Gastrocnemius medialis (tissue), 4 donors: ENCODE results near the gene GJE1. TPM values are rescaled to one million over a fixed set of nuclear protein-coding genes. Genes with fewer than 3 reads are reported as not detected.
"Not testable (repeated sequence)": the region's sequence is repeated elsewhere in the genome, so short reads cannot be mapped to it uniquely, and the experiment has no call there.

Experiments used
- ATAC-seq, 2 donors: fragments of 150-250 bp; one replicate each; pipeline ENCODE4 v1.9.1; 2016
- DNase-seq, 2 donors: peaks; one replicate each; pipeline ENCODE4 v3.0.0-alpha.2; 2019
- H3K27ac ChIP-seq, 4 donors: fragments of 200-600 bp; sonication (generic); 1 replicate in 1 of 4; 2 replicates in 3 of 4; pipeline ENCODE4 v1.5.1; 2016 to 2018; ENCODE audit warnings: mild to moderate bottlenecking in 2 of 4, moderate library complexity in 1 of 4
- H3K27me3 ChIP-seq, 3 donors: fragments of 200-600 bp; sonication (generic) in 2 of 3; 1 replicate in 1 of 3; 2 replicates in 2 of 3; pipeline versions ENCODE4 v1.5.1 to v1.6.0; 2016 to 2019; ENCODE audit warnings: mild to moderate bottlenecking in 1 of 3, moderate library complexity in 1 of 3
- H3K36me3 ChIP-seq, 2 donors: fragments of 200-600 bp; sonication (generic) in 1 of 2; one replicate each; pipeline ENCODE4 v1.5.1; 2017 to 2018
- H3K4me1 ChIP-seq, 2 donors: fragments of 200-600 bp; sonication (generic) in 1 of 2; one replicate each; pipeline ENCODE4 v1.5.1; 2016 to 2017; ENCODE audit warnings: mild to moderate bottlenecking in 2 of 2
- H3K4me3 ChIP-seq, 4 donors: fragments of 200-600 bp; sonication (generic) in 3 of 4; 1 replicate in 1 of 4; 2 replicates in 3 of 4; pipeline ENCODE4 v1.5.1; 2016 to 2019; ENCODE audit warnings: mild to moderate bottlenecking in 2 of 4
- H3K9me3 ChIP-seq, 3 donors: fragments of 200-600 bp; sonication (generic) in 2 of 3; 1 replicate in 1 of 3; 2 replicates in 2 of 3; pipeline ENCODE4 v1.5.1; 2016 to 2019
- POLR2A ChIP-seq, 2 donors: fragments of 450-650 bp; IDR thresholded peaks; one replicate each; pipeline ENCODE4 v1.6.1; 2017; ENCODE audit warnings: antibody characterized with exemption in 2 of 2, mild to moderate bottlenecking in 2 of 2, moderate library complexity in 2 of 2
- in situ Hi-C, 4 donors: fragments of 200-750 bp; cut with MboI; loops; one replicate each; pipeline versions ENCODE4 v1.15.0 to v1.8.0; 2017; ENCODE audit warnings: low sequenced_read_pairs in 4 of 4
- intact Hi-C: fragments of 100-400 bp; cut with DNase I; formaldehyde crosslinking; loops from one replicate; pipeline ENCODE4 v1.15.1; 2023; ENCODE audit warnings: low total_unique reads
- total RNA-seq, 4 donors: library from RNA; depleted of rRNA; stranded (reverse); fragments of >200 nt; gene quantifications; one replicate each; pipeline versions ENCODE4 v1.1.0 to v1.2.3, GENCODE V29; 2016
- TF ChIP-seq, protein P1 (sequence below), 5 experiments: fragments of 450-650 bp in 3 of 5; fragments of 200-600 bp in 2 of 5; sonication (generic) in 2 of 5; IDR thresholded peaks in 4 of 5; conservative IDR thresholded peaks in 1 of 5; 1 replicate in 4 of 5; 2 replicates in 1 of 5; pipeline ENCODE4 v1.5.1; 2016 to 2019; ENCODE audit warnings: antibody characterized with exemption in 5 of 5, mild to moderate bottlenecking in 3 of 5, moderate library complexity in 3 of 5

GJE1 gene
- total RNA-seq, 4 donors from 2014 or later = not detected

DNA sequence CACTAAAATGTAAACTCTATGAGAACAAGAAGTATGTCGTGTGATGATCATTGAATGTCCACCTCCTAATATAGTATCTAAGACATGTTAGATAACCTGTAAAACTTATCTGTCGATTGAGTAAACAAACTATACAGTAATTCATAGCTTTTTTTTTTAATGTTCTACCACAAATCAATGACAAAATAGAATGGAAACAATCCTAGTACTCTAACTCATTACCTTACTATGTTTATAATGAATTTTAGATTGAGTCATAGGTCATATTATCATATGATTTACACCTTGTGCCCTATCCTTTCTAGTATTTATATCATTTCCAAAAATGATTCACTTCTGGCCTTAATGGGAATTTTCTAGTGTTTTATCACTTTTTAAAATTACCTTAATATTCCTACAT, 20.5 kb downstream of the GJE1 start:
- H3K4me3 ChIP-seq = no peak overlapping the region
- no peak for ATAC-seq
- TF ChIP-seq POLR2A (IDR thresholded peaks at IDR 0.05) = no peak
- TF ChIP-seq, protein P1, sequence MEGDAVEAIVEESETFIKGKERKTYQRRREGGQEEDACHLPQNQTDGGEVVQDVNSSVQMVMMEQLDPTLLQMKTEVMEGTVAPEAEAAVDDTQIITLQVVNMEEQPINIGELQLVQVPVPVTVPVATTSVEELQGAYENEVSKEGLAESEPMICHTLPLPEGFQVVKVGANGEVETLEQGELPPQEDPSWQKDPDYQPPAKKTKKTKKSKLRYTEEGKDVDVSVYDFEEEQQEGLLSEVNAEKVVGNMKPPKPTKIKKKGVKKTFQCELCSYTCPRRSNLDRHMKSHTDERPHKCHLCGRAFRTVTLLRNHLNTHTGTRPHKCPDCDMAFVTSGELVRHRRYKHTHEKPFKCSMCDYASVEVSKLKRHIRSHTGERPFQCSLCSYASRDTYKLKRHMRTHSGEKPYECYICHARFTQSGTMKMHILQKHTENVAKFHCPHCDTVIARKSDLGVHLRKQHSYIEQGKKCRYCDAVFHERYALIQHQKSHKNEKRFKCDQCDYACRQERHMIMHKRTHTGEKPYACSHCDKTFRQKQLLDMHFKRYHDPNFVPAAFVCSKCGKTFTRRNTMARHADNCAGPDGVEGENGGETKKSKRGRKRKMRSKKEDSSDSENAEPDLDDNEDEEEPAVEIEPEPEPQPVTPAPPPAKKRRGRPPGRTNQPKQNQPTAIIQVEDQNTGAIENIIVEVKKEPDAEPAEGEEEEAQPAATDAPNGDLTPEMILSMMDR (IDR thresholded peaks at IDR 0.05 in 4 of 5, conservative IDR thresholded peaks at IDR 0.05 in 1 of 5) = no peak
- in situ Hi-C loops (loop anchor here in 1 of 4 donors (25.0 kb wide), 1 partner anchor 234 kb away; no protein-coding TSS in a partner anchor), intact Hi-C loops (no loop called here)
- H3K27me3 ChIP-seq = no peaks in the 10 kb centered on the region
- H3K27ac ChIP-seq = no peak overlapping the region
- H3K4me1 ChIP-seq = peaks cover 24 to 28% of the 10 kb centered on the region in 2 donors
- no peaks in the 10 kb centered on the region for H3K36me3 ChIP-seq
- H3K9me3 ChIP-seq = no peaks in the 10 kb centered on the region
- DNase-seq = no peak

DNA sequence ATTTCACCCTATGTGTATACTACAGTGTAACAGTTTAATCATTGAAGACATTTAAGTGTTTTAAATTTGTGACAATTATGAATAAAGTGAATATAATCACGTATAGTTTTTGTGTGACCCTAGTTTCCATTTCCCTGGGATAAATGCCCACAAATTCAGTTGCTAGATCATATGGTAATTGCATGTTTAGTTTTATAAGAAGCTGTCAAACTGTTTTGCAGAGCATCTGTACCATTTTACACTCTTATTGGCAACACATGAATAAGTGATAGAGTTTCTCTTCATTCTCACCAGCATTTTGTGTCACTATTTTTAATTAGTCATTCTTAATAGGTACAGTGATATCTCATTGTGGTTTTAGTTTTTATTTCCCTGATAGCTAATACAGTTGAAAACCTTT, 21.6 kb downstream of the GJE1 start:
- intact Hi-C loops = no loop called here
- in situ Hi-C loops = loop anchor here in 1 of 4 donors (25.0 kb wide), 1 partner anchor 233 kb away; no protein-coding TSS in a partner anchor
- no peaks in the 10 kb centered on the region for H3K27me3 ChIP-seq
- no peak overlapping the region for H3K4me3 ChIP-seq
- H3K27ac ChIP-seq = no peak overlapping the region
- DNase-seq (no peak), ATAC-seq (no peak)
- no peak for TF ChIP-seq POLR2A (IDR thresholded peaks at IDR 0.05)
- TF ChIP-seq, protein P1 (IDR thresholded peaks at IDR 0.05 in 4 of 5, conservative IDR thresholded peaks at IDR 0.05 in 1 of 5) = no peak
- H3K9me3 ChIP-seq = no peaks in the 10 kb centered on the region
- H3K36me3 ChIP-seq = no peaks in the 10 kb centered on the region
- H3K4me1 ChIP-seq = peaks cover 12 to 17% of the 10 kb centered on the region in 2 donors

DNA sequence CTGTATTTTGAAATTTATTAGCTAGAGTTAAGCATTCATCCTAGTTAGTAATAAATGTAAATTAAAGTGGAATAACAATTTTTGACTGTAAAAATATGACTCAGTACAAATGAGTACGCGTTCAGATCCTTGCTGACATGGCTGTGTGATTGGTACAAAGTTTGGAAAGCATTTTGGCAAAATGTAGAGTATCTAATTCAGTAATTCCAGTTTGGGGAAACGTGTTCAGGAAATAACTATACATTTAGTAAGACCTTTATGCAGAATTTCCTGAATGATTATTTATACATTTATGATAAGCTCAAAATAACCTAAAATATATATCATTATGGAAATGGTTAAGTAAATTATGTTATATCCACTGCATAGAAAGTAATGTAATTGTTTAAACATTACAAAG, 22.4 kb downstream of the GJE1 start:
- H3K27ac ChIP-seq = no peak overlapping the region
- in situ Hi-C loops (loop anchor here in 1 of 4 donors (25.0 kb wide), 1 partner anchor 232 kb away; no protein-coding TSS in a partner anchor), intact Hi-C loops (no loop called here)
- TF ChIP-seq, protein P1 (IDR thresholded peaks at IDR 0.05 in 4 of 5, conservative IDR thresholded peaks at IDR 0.05 in 1 of 5) = no peak
- TF ChIP-seq POLR2A (IDR thresholded peaks at IDR 0.05) = no peak
- H3K27me3 ChIP-seq = no peaks in the 10 kb centered on the region
- DNase-seq (no peak), ATAC-seq (no peak)
- no peaks in the 10 kb centered on the region for H3K9me3 ChIP-seq
- no peak overlapping the region for H3K4me3 ChIP-seq
- H3K4me1 ChIP-seq = peaks cover 9 to 12% of the 10 kb centered on the region in 2 donors
- H3K36me3 ChIP-seq = no peaks in the 10 kb centered on the region

DNA sequence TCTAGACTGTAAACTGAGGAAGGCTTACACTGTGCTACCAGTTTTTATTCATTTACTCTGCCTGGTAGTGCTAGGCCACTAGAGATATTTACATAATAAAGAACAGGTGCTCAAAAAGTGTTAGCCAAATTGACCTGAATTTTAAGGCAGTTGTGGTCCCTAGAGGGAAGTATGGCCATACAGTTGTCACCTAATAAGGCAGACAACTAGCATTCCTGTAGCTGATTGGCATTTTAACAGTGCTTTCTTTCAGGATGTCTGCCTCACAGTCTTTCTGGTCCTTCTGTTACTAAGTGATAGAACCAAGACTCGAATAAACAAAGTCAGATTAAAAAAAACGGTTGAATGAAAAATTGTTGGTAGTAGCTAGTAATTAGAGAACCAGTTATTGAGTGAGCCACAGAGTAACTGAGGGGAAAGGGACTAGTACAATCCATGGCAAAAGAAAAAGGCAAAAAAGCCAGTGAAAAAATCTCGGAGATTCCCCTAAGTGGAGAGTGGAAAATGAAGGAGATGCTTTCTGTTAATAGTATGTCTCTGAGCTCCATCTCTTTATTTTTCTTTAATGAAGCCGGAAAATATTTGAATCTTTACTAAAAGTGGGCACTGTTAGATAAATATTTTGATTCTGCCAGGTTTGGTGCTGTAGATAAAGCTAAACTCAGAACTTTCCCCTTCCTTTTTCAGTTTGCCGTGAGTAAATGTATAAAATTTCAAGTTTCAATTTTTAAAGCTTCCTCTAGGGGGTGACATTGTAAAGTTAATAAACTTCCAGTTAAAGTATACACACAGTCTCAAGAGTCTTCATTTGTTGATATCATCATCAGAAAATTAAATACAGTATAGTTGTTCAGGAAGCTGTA, 23.4 kb downstream of the GJE1 start:
- Histone ChIP-seq H3K27me3 (no peaks in the 10 kb centered on the region), H3K4me1 (peaks cover 9 to 12% of the 10 kb centered on the region in 2 donors), H3K9me3 (no peaks in the 10 kb centered on the region), H3K4me3 (no peak overlapping the region), H3K36me3 (no peaks in the 10 kb centered on the region), H3K27ac (no peak overlapping the region)
- intact Hi-C loops = no loop called here
- TF ChIP-seq, protein P1 (IDR thresholded peaks at IDR 0.05 in 4 of 5, conservative IDR thresholded peaks at IDR 0.05 in 1 of 5) = peak in 3 of 5 experiments; percentile 12 to 31 (median 13)
- TF ChIP-seq POLR2A (IDR thresholded peaks at IDR 0.05) = no peak
- ATAC-seq (no peak), DNase-seq (no peak)
- in situ Hi-C loops = loop anchor here in 1 of 4 donors (25.0 kb wide), 1 partner anchor 231 kb away; no protein-coding TSS in a partner anchor

DNA sequence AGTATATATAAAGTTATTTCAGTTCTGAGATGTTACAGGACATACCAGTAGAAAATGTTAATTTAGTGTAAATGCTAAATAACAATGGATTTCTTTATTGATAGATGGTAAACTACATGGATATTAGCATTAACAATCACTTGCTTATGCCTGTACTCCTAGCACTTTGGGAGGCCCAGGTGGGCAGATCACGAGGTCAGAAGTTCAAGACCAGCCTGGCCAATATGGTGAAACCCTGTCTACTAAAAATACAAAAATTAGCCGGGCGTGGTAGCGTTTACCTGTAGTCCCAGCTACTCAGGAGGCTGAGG, 24.0 kb downstream of the GJE1 start:
- ATAC-seq, H3K27me3 ChIP-seq, H3K4me3 ChIP-seq, H3K9me3 ChIP-seq, DNase-seq, H3K27ac ChIP-seq, H3K36me3 ChIP-seq, intact Hi-C loops: not testable (repeated sequence)
- H3K4me1 ChIP-seq = peaks cover 9 to 12% of the 10 kb centered on the region in 2 donors
- in situ Hi-C loops = loop anchor here in 1 of 4 donors (25.0 kb wide), 1 partner anchor 231 kb away; no protein-coding TSS in a partner anchor
